Glomerular endothelial cell (primary cell): ENCODE measurements around the gene MACROD2. TPM values are rescaled to one million over a fixed set of nuclear protein-coding genes. Genes with fewer than 3 reads are reported as not detected.
"Not testable (repeated sequence)": the region's sequence is repeated elsewhere in the genome, so short reads cannot be mapped to it uniquely, and the experiment has no call there.

ENCODE experiments used
- DNase-seq: peaks from one replicate; pipeline ENCODE4 v3.0.0-alpha.2; 2011; ENCODE audit warnings: low read depth, low spot score; ENCODE audit errors: extremely low read depth
- total RNA-seq: library from RNA; depleted of rRNA; stranded (reverse); fragments of >200 nt; gene quantifications from 2 replicates; pipeline ENCODE4 v1.2.3, GENCODE V29; 2015

Gene MACROD2
- total RNA-seq, 1 donor from 2014 or later: 0.76 TPM

DNA sequence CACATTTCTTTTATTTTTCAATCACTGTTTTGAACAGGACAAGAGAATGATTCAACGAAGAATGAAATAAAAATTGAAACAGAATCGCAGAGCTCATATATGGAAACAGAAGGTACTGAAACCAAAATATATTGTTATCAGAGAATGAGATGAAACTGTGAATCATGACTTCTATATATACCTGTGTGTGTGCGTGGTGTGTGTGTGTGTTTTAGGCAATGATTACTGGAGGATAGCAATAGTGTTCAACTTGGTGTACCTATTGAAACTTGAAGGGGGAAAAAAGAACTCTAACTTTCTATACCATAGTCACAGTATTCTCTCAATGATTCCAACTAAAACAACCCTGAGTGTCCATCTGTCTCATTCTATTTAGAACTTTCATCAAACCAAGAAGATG is 1991.4 kb downstream of the MACROD2 start:
- no peak for DNase-seq

GRCh38 chr20:15991279-15991678 is 1996.0 kb downstream of the MACROD2 start:
- no peak for DNase-seq

DNA sequence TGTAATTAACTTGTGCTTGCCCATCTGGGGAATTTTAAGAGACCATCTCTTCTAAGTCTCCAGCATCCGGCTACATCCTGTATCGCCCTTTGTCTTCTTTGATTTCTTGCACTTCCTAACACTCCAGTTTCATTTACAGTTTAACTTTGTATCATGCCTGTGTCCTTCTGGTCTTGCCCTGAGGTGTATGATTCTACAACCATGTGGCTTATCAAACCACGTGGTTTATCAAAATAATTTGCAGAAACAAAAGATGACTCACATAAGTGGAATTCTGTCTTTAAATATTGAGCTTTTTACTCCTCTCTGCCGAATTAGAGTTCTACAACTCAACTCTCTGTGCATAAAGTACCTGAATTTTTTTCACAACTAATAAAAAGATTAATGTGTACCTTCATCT is 1997.2 kb downstream of the MACROD2 start:
- no peak for DNase-seq

DNA sequence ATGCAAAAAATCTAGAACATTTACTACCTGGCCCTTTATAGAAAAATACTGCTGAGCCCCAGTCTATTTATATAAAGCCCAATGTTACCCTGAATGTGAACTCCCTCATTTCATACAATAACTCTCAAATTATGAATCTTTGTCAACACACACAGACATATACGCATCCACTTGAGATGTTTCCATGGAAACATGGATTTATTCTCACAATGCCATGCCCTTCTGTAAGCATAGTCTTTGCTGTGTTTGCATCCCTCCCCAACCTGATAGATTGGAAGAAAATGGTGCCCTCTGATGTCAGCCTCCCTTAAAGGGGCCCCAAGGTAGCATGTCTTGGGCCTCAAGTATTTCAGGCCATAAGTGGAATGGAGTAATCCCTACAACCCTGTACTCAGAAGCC is 2004.8 kb downstream of the MACROD2 start:
- DNase-seq: no peak

DNA sequence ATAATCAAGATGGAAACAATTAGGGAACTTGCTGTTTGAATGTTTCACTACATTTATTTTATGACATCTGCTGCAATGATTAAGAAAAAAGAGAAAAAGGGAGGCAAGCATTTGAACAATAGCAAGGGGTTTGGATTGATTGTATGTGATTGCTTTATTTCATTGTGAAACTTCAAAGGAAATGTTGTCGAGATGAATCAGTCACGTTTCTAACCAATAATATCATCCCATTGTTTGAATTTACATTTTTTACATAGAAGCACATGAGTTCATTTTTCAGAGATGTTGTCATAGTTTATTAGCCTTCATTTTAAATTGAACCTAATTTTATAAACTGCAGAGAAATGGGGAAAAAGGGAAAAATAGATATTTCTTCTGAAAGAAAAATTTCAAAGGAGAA is 2006.0 kb downstream of the MACROD2 start:
- no peak for DNase-seq

GRCh38 chr20:16003310-16003709 is 2008.0 kb downstream of the MACROD2 start:
- no peak for DNase-seq

DNA sequence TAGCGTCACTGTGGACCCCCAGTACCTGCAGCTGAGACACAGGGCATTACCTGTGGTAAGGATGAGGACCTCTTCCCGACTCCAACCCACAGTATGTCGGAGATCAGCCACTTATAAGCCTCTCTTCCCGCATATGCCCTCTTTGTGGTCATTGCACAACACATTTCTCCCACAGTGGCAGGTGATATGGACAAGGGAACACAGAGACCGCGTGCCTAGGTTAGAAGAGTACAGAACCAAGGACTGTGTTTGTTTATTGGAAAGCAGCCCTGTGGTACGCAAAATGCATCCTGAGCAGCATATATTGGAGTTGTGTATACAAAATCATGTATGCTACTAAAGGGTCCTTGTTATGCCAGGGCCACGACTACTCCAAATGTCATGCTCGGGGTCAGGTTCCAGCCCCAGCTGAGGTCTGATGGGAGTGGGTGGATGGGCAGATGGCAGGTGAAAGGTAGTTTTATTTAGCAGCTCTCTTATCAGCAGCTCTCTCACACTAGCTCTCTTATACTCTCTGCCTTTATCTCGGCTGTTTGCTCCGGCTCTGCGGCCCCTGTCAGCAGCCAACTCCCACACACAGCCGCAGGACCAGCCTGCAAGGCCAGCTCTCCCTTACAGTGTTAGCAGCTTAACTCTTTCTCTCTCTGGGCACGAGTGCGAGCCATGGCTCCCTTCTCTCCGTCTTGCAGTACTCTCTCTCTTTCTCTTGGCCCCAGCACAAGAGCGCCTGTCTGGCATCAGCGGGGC is 2009.0 kb downstream of the MACROD2 start:
- DNase-seq: no peak

GRCh38 chr20:16005021-16005914 is 2010.0 kb downstream of the MACROD2 start:
- DNase-seq: no peak

DNA sequence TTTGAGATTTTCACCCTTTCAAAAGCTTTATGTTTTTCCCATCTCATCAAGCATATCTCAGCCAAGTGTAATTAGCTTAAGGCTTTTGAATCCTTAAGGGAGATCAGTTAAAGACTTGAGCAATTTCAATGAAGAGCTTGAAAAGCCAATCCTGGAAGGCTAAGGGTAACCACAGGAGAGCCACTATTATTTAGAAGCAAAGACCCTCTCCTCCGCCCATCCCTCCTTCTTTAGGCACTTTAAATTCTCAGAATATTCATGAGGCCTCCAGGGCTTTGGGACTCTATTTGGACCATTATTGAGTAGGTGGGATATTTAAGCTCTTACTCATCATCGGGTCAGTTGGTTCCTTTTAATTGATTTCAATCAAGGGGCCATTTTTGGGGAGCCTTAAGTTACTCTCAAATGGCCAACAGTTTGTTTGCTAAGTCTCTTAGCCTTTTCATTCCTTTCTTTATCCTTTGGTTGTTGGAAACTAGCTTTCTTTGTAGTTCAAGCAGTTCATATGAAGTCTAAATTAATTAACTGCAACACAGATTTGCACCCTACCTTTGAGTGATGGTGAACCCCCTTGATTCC is 2010.7 kb downstream of the MACROD2 start:
- no peak for DNase-seq

DNA sequence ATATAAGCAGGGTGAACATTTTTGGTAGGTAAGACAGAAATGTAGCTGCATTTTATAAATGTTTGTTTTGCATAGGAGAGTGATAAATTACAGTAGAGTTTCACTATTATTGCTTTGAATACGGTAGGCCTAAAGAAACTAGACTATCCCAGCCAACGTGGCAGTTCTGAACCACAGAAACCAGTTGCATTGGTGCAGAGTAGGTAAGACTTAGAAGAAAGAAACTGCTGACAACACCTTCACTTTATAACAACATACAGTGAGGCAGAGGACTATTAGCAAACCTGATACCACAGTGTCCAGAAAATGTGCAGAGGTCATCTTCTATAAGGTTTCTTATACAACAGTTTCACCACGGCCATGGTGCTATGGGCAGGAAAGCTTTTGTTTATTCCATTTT is 2011.8 kb downstream of the MACROD2 start:
- no peak for DNase-seq

DNA sequence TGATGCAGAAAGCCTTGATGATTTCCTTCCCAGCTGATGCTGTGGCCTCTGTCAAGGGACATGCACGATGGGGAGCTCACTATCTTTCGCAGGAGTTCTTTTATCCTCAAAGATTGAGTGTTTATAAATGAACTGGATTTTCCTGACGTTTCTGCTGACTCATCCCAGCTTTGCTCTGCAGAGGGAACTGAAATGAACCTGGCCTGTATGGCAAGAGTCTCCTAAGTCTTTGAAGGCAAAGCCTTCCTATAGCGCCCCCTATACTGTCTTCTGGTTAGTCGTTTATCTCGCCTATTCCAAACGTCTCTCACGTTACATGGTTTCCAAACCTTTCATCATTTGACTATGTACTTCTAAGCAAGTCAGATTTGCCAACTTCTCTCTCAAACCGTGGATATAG is 2012.6 kb downstream of the MACROD2 start:
- DNase-seq: no peak

GRCh38 chr20:16011056-16011455 is 2015.7 kb downstream of the MACROD2 start:
- DNase-seq: no peak

DNA sequence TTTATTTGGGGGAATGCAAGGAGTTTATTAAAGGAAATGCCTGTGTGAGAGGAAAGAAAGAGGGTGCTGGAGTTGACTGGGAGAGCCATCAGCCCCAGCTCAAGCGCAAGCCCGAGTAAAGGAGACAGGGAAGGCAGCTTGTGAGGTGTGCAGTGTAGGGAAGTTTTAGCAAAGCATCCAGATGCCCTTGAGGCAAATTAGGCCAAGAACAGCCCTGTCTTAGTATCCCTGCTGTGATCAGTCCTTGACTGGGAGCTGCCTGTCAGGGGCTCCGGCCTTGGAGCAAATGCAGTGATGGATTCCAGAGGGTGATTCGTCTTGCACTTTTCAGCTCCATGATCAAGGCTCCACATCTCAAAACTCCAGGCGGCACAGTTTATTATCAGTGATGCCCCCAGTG is 2016.2 kb downstream of the MACROD2 start:
- no peak for DNase-seq

GRCh38 chr20:16012934-16013333 is 2017.6 kb downstream of the MACROD2 start:
- DNase-seq: not testable (repeated sequence)

DNA sequence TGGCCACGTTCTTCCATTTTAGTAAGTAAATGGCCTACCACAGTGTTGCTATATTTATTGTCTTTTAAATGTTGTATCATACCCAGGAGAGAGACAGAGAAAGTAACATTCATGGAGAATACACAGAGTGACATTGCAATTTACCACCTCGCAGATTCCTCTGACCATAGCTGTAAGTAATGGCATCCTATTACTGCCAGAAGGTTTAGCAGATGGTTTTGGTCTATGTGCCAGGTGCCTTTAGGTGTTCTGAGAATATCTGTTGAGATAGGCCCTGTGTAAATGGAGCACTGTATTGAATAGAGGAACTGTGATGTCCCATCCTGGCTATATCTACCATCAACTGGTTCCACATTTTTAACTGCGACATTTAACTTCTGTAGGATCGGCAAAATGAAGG is 2018.3 kb downstream of the MACROD2 start:
- DNase-seq: no peak

DNA sequence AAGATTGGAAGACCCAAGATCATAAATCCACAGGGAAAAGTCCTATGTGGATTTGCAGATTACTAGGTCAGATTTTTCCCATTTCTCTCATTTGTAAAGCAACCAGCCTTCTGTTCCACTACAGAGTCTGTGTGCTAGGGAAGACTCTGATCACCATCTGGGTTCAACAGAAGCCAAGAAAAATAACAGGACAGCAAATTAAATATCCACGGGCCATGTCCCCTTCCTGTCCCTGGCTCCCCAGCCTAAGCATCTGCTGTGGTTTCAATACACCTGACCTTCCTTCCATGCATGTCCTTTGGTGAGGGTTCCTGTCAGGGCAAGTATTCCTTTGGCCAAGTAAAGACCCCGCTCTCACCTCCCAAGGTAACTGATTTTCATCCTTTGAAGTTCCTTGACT is 2019.1 kb downstream of the MACROD2 start:
- no peak for DNase-seq

DNA sequence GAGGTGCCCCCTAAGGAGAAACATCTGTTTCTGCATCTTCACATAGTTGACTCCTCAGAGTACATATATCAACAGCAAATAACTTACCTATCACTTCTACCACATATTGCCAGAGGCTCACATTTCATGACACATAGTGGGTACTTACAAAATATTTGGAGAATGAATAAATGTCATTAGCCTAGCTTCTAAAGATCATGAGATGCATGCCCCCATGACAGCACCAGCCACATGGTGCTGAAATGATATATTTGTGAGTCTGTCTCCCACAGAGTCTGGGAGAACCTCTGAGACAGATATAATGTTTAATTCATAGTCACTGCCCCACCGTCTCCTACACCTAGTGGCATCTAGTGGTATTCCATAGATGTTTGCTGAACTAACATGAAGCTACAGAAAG is 2022.3 kb downstream of the MACROD2 start:
- DNase-seq: no peak

DNA sequence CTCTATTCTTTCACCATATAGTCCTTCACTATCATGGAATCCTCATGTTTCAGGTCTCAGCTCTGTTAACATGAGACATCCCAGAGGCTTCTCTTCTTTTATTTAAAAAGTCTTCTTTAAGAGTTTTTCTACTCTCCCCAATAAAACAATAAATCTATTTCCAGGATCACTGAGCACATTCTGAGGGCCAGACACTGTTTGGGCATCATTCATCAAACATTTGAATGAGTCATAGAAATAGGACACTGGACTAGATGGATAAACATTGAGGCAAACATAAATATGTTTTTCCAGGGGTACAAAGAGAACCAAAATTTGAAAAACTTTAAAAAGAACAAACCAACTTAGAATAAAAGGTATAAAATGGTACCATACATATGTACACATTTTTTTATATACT is 2023.6 kb downstream of the MACROD2 start:
- no peak for DNase-seq

GRCh38 chr20:16020971-16021370 is 2025.7 kb downstream of the MACROD2 start:
- DNase-seq: no peak

GRCh38 chr20:16025084-16025483 is 2029.8 kb downstream of the MACROD2 start:
- DNase-seq: no peak

DNA sequence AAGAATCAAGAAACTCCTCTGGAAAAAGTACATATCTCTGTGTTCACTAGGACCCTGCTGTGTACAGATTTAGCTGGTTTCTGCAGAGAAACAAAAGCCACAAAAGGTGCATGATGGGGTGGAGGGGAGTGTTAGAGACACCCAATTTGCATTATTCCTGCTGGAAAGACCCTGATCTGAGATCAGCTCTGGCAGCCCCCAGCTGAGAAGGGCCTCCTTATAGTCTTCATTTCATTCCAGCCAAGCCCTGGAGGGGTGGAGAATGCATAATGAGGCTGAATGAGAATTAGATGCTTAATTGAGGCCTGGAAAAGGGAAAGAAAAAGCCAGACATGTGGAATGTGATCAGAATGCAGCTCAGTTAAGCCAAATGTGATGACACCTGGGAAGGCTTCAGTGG is 2032.4 kb downstream of the MACROD2 start:
- no peak for DNase-seq

GRCh38 chr20:16028923-16029322 is 2033.6 kb downstream of the MACROD2 start:
- no peak for DNase-seq
